Measurements from ENCODE around the gene SHC2. TPM values are rescaled to one million over a fixed set of nuclear protein-coding genes. Genes with fewer than 3 reads are reported as not detected.

Gene SHC2
- total and polyA plus RNA-seq, 2 experiments from 2014 or later, result 2.2 to 4.6 TPM

DNA sequence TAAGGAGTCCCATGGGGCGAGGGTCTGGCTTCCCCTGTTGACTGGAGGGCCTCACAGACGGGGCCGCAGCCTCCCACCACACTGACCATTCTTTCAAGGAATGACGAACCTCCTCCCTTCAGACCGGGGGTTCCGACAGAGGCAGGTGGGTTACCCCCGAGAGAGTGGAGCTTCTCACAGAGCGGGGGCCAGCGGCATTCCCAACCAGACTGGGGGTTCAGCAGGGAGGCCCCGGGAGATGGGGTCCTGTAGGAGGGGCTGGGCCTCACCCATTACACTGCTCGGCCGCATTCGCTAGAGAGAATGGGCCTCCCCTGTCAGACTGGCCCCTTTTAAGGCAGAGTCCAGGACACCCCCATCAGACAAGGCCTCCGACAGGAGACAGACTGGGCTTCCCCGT, 36.3 kb downstream of the SHC2 start (continued):
- TF ChIP-seq, protein P1, sequence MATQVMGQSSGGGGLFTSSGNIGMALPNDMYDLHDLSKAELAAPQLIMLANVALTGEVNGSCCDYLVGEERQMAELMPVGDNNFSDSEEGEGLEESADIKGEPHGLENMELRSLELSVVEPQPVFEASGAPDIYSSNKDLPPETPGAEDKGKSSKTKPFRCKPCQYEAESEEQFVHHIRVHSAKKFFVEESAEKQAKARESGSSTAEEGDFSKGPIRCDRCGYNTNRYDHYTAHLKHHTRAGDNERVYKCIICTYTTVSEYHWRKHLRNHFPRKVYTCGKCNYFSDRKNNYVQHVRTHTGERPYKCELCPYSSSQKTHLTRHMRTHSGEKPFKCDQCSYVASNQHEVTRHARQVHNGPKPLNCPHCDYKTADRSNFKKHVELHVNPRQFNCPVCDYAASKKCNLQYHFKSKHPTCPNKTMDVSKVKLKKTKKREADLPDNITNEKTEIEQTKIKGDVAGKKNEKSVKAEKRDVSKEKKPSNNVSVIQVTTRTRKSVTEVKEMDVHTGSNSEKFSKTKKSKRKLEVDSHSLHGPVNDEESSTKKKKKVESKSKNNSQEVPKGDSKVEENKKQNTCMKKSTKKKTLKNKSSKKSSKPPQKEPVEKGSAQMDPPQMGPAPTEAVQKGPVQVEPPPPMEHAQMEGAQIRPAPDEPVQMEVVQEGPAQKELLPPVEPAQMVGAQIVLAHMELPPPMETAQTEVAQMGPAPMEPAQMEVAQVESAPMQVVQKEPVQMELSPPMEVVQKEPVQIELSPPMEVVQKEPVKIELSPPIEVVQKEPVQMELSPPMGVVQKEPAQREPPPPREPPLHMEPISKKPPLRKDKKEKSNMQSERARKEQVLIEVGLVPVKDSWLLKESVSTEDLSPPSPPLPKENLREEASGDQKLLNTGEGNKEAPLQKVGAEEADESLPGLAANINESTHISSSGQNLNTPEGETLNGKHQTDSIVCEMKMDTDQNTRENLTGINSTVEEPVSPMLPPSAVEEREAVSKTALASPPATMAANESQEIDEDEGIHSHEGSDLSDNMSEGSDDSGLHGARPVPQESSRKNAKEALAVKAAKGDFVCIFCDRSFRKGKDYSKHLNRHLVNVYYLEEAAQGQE (IDR thresholded peaks at IDR 0.05; ENCODE audit: unreplicated experiment), result no peak
- TF ChIP-seq EZH2phosphoT487 (IDR thresholded peaks at IDR 0.05; ENCODE audit: unreplicated experiment) (no peak), POLR2AphosphoS5 (IDR thresholded peaks at IDR 0.05; ENCODE audit: low read depth) (no peak), JUNB (IDR thresholded peaks at IDR 0.05; ENCODE audit: unreplicated experiment) (no peak)
- TF ChIP-seq, protein P2, sequence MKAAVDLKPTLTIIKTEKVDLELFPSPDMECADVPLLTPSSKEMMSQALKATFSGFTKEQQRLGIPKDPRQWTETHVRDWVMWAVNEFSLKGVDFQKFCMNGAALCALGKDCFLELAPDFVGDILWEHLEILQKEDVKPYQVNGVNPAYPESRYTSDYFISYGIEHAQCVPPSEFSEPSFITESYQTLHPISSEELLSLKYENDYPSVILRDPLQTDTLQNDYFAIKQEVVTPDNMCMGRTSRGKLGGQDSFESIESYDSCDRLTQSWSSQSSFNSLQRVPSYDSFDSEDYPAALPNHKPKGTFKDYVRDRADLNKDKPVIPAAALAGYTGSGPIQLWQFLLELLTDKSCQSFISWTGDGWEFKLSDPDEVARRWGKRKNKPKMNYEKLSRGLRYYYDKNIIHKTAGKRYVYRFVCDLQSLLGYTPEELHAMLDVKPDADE (IDR thresholded peaks at IDR 0.05), result no peak

DNA sequence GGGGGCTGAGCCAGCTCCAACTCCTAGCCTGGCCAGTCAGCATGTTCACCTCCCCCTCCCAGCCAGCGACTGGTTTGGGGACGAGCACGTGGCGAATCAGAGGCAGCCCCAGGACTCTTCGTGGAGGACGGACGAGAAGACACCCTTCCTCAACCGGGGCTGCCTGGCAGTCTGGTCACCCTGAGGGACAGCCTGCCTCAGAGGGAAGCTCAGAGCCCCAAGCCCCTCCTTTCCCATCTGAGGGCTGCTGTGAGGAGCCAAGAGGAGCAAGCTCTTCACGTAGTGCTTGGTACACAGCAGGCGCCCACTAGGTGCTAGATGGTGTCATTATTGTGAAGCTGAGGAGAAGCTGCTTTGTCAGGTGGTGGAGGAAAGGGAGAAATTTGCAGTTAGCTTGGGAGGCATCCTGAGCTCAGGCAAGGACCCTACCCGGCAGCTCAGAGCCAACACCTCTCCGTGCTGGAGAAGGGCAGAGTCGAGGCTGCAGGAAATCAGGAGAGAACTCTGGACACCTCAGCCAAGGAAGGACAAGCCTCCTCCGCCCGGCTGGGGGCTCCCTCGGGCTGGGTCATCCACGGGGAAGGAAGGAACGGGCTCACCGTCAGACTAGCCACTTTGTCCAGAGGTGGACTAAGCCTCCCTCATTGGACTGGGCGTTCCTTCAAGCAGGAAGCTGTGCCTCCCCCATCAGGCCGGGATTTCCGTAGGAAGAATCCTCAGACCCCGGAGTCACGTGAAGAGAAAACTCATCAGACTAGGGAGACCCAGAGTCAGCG, 37.0 kb downstream of the SHC2 start:
- Histone ChIP-seq H3K4me3 (no peak overlapping the region), H4K20me1 (replicated peaks; ENCODE audit: insufficient read depth) (no peaks in the 10 kb centered on the region), H3K27ac (ENCODE audit: low read depth) (no peak overlapping the region), H3K27me3 (ENCODE audit: insufficient read depth) (peaks cover 9% of the 10 kb centered on the region; the same call in 1 of the 2 replicates), H3K36me3 (ENCODE audit: insufficient read depth) (no peaks in the 10 kb centered on the region; the same call in 1 of the 2 replicates), H3K4me2 (no peak overlapping the region), H3K4me1 (ENCODE audit: insufficient read depth) (no peaks in the 10 kb centered on the region), H3K79me2 (replicated peaks; ENCODE audit: insufficient read depth) (no peaks in the 10 kb centered on the region), H2AFZ (no peak overlapping the region), H3K9me2 (ENCODE audit: insufficient read depth) (no peaks in the 10 kb centered on the region), H3F3A (replicated peaks; ENCODE audit: low read depth) (0 out of 2 replicates have a peak, but pooled peaks cover 2% of the 10 kb centered on the region)
- no peak for DNase-seq (ENCODE audit: low spot score)
- Mint-ChIP-seq H3K36me3 (ENCODE audit: low read depth) (peaks cover 19% of the 10 kb centered on the region), H3K4me1 (no peaks in the 10 kb centered on the region), H3K27me3 (ENCODE audit: insufficient read depth, low read depth, poor library complexity) (peaks cover 26% of the 10 kb centered on the region), H3K27ac (no peak overlapping the region), H3K4me3 (no peak overlapping the region), H3K9me3 (peaks cover 23% of the 10 kb centered on the region)
- ATAC-seq, result no peak
- TF ChIP-seq, protein P2 (IDR thresholded peaks at IDR 0.05), result no peak
- TF ChIP-seq, protein P1 (IDR thresholded peaks at IDR 0.05; ENCODE audit: unreplicated experiment), result no peak
- no peak for TF ChIP-seq NANOG (IDR thresholded peaks at IDR 0.05; ENCODE audit: borderline replicate concordance)
- TF ChIP-seq POLR2AphosphoS5 (IDR thresholded peaks at IDR 0.05; ENCODE audit: low read depth), result no peak
- TF ChIP-seq, protein P3, sequence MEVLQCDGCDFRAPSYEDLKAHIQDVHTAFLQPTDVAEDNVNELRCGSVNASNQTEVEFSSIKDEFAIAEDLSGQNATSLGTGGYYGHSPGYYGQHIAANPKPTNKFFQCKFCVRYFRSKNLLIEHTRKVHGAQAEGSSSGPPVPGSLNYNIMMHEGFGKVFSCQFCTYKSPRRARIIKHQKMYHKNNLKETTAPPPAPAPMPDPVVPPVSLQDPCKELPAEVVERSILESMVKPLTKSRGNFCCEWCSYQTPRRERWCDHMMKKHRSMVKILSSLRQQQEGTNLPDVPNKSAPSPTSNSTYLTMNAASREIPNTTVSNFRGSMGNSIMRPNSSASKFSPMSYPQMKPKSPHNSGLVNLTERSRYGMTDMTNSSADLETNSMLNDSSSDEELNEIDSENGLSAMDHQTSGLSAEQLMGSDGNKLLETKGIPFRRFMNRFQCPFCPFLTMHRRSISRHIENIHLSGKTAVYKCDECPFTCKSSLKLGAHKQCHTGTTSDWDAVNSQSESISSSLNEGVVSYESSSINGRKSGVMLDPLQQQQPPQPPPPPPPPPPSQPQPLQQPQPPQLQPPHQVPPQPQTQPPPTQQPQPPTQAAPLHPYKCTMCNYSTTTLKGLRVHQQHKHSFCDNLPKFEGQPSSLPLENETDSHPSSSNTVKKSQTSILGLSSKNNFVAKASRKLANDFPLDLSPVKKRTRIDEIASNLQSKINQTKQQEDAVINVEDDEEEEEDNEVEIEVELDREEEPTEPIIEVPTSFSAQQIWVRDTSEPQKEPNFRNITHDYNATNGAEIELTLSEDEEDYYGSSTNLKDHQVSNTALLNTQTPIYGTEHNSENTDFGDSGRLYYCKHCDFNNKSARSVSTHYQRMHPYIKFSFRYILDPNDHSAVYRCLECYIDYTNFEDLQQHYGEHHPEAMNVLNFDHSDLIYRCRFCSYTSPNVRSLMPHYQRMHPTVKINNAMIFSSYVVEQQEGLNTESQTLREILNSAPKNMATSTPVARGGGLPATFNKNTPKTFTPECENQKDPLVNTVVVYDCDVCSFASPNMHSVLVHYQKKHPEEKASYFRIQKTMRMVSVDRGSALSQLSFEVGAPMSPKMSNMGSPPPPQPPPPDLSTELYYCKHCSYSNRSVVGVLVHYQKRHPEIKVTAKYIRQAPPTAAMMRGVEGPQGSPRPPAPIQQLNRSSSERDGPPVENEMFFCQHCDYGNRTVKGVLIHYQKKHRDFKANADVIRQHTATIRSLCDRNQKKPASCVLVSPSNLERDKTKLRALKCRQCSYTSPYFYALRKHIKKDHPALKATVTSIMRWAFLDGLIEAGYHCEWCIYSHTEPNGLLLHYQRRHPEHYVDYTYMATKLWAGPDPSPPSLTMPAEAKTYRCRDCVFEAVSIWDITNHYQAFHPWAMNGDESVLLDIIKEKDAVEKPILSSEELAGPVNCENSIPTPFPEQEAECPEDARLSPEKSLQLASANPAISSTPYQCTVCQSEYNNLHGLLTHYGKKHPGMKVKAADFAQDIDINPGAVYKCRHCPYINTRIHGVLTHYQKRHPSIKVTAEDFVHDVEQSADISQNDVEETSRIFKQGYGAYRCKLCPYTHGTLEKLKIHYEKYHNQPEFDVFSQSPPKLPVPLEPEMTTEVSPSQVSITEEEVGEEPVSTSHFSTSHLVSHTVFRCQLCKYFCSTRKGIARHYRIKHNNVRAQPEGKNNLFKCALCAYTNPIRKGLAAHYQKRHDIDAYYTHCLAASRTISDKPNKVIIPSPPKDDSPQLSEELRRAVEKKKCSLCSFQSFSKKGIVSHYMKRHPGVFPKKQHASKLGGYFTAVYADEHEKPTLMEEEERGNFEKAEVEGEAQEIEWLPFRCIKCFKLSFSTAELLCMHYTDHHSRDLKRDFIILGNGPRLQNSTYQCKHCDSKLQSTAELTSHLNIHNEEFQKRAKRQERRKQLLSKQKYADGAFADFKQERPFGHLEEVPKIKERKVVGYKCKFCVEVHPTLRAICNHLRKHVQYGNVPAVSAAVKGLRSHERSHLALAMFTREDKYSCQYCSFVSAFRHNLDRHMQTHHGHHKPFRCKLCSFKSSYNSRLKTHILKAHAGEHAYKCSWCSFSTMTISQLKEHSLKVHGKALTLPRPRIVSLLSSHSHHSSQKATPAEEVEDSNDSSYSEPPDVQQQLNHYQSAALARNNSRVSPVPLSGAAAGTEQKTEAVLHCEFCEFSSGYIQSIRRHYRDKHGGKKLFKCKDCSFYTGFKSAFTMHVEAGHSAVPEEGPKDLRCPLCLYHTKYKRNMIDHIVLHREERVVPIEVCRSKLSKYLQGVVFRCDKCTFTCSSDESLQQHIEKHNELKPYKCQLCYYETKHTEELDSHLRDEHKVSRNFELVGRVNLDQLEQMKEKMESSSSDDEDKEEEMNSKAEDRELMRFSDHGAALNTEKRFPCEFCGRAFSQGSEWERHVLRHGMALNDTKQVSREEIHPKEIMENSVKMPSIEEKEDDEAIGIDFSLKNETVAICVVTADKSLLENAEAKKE (CRISPR knock-in tag; IDR thresholded peaks at IDR 0.05), result no peak

Measured in GM23338 (cell line).